Epithelial cell of proximal tubule (primary cell): ENCODE data around the gene NISCH. TPM values are rescaled to one million over a fixed set of nuclear protein-coding genes. Genes with fewer than 3 reads are reported as not detected.

Experiments used
- DNase-seq: peaks from one replicate; pipeline ENCODE4 v3.0.0-alpha.2; 2011; ENCODE audit warnings: low read depth
- H3K4me3 ChIP-seq: 2 replicates; pipeline ENCODE4 v1.5.1; 2011; ENCODE audit warnings: low read depth, mild to moderate bottlenecking, low read length
- CTCF ChIP-seq: conservative IDR thresholded peaks from 2 replicates; pipeline ENCODE4 v1.5.1; 2012; ENCODE audit warnings: low read depth, mild to moderate bottlenecking, low read length
- total RNA-seq: library from RNA; depleted of rRNA; stranded (reverse); fragments of >200 nt; gene quantifications from 2 replicates; pipeline ENCODE4 v1.2.3, GENCODE V29; 2015

Gene NISCH
- total RNA-seq, 1 donor from 2014 or later, result 40.8 TPM

GRCh38 chr3:52439426-52440248 lies 15.8 kb upstream of the NISCH start:
- DNase-seq, result no peak
- TF ChIP-seq CTCF, result no peak
- no peak overlapping the region for H3K4me3 ChIP-seq

GRCh38 chr3:52440249-52440551 lies 15.2 kb upstream of the NISCH start:
- DNase-seq, result no peak
- no peak overlapping the region for H3K4me3 ChIP-seq
- TF ChIP-seq CTCF, result no peak

- no peak for DNase-seq
- TF ChIP-seq CTCF, result no peak
- no peak overlapping the region for H3K4me3 ChIP-seq
These were observed 14.7 kb upstream of the NISCH start for GRCh38 chr3:52440671-52441070.

GRCh38 chr3:52441091-52441771 lies 14.2 kb upstream of the NISCH start:
- no peak for DNase-seq
- TF ChIP-seq CTCF, result no peak
- no peak overlapping the region for H3K4me3 ChIP-seq

GRCh38 chr3:52441772-52442332 lies 13.6 kb upstream of the NISCH start:
- no peak for TF ChIP-seq CTCF
- H3K4me3 ChIP-seq, result no peak overlapping the region
- no peak for DNase-seq

- no peak for TF ChIP-seq CTCF
- no peak for DNase-seq
These were observed 12.8 kb upstream of the NISCH start for GRCh38 chr3:52442409-52443267.

More at GRCh38 chr3:52442409-52443267, 12.8 kb upstream of the NISCH start:
- H3K4me3 ChIP-seq, result no peak overlapping the region
